WTC11 (cell line): ENCODE data around the gene GSTA1. TPM values are rescaled to one million over a fixed set of nuclear protein-coding genes. Genes with fewer than 3 reads are reported as not detected.
"Not testable (repeated sequence)": the region's sequence is repeated elsewhere in the genome, so short reads cannot be mapped to it uniquely, and the experiment has no call there.

Experiments
- ATAC-seq: fragments of 200-7000 bp; cut with Tn5 transposase; 2 replicates; pipeline ENCODE4 v1.10.0; 2021; ENCODE audit warnings: mild to moderate bottlenecking, moderate library complexity
- CTCF ChIA-PET: fragments of 300-600 bp; sonication (Branson Sonifier 250); formaldehyde crosslinking; loops from one replicate; lab custom pipeline; 2021; ENCODE audit warnings: antibody characterized with exemption; lab: Charles Lee
- POLR2A ChIA-PET: fragments of 350-600 bp; sonication (Branson Sonifier 250); formaldehyde crosslinking; loops from one replicate; lab custom pipeline; 2021; ENCODE audit warnings: antibody characterized with exemption; lab: Charles Lee
- DNase-seq: peaks from one replicate; pipeline ENCODE4 v3.0.0; 2021; ENCODE audit warnings: low spot score
- H3K27ac Mint-ChIP-seq: 2 replicates; pipeline ENCODE4 v1.8.0; 2021; ENCODE audit warnings: mixed read lengths
- H3K27me3 Mint-ChIP-seq: 2 replicates; pipeline ENCODE4 v1.8.0; 2021; ENCODE audit warnings: low read depth, mild to moderate bottlenecking, moderate library complexity, mixed read lengths
- H3K36me3 Mint-ChIP-seq: 2 replicates; pipeline ENCODE4 v1.8.0; 2021; ENCODE audit warnings: mixed read lengths
- H3K4me1 Mint-ChIP-seq: 2 replicates; pipeline ENCODE4 v1.8.0; 2022; ENCODE audit warnings: mixed read lengths
- H3K4me3 Mint-ChIP-seq: 2 replicates; pipeline ENCODE4 v1.8.0; 2021; ENCODE audit warnings: mild to moderate bottlenecking, moderate library complexity, mixed read lengths
- H3K9me3 Mint-ChIP-seq: 2 replicates; pipeline ENCODE4 v1.8.0; 2021; ENCODE audit warnings: mixed read lengths
- ATF6 ChIP-seq: sonication (generic); formaldehyde crosslinking; IDR thresholded peaks from 2 replicates; pipeline ENCODE4 v1.8.1; 2023; ENCODE audit warnings: mild to moderate bottlenecking, missing genetic modification reagents
- CREM ChIP-seq: sonication (generic); formaldehyde crosslinking; IDR thresholded peaks from 2 replicates; pipeline ENCODE4 v1.8.1; 2022; ENCODE audit warnings: mild to moderate bottlenecking, missing genetic modification reagents, moderate library complexity
- ELF4 ChIP-seq: sonication (generic); formaldehyde crosslinking; IDR thresholded peaks from 2 replicates; pipeline ENCODE4 v1.8.1; 2022; ENCODE audit warnings: low read depth, mild to moderate bottlenecking, moderate library complexity, missing genetic modification reagents
- ERG ChIP-seq: fragments of 250-450 bp; sonication (Bioruptor Pico); IDR thresholded peaks from 2 replicates; pipeline ENCODE4 v1.8.0; 2021; ENCODE audit warnings: mild to moderate bottlenecking
- FOXJ3 ChIP-seq: sonication (generic); formaldehyde crosslinking; IDR thresholded peaks from 2 replicates; pipeline ENCODE4 v1.9.0; 2021; ENCODE audit warnings: missing genetic modification reagents, mild to moderate bottlenecking, borderline replicate concordance
- GTF2I ChIP-seq: fragments of 250-450 bp; sonication (Bioruptor Pico); conservative IDR thresholded peaks from 2 replicates; pipeline ENCODE4 v1.4.0; 2021; ENCODE audit warnings: mild to moderate bottlenecking
- HMGXB4 ChIP-seq: sonication (generic); formaldehyde crosslinking; IDR thresholded peaks from 2 replicates; pipeline ENCODE4 v1.8.1; 2023; ENCODE audit warnings: mild to moderate bottlenecking, moderate library complexity, missing genetic modification reagents
- IRF2 ChIP-seq: sonication (generic); formaldehyde crosslinking; IDR thresholded peaks from 2 replicates; pipeline ENCODE4 v1.8.0; 2022; ENCODE audit warnings: low read depth, missing genetic modification reagents, borderline replicate concordance
- MLX ChIP-seq: sonication (generic); formaldehyde crosslinking; IDR thresholded peaks from 2 replicates; pipeline ENCODE4 v1.8.1; 2023; ENCODE audit warnings: mild to moderate bottlenecking, missing genetic modification reagents, moderate library complexity
- NFYB ChIP-seq: sonication (generic); formaldehyde crosslinking; conservative IDR thresholded peaks from 2 replicates; pipeline ENCODE4 v1.8.0; 2022; ENCODE audit warnings: low read depth, missing genetic modification reagents
- RORB ChIP-seq: fragments of 250-450 bp; sonication (Bioruptor Pico); IDR thresholded peaks from 2 replicates; pipeline ENCODE4 v1.9.0; 2021; ENCODE audit warnings: mild to moderate bottlenecking
- SMAD3 ChIP-seq: sonication (generic); formaldehyde crosslinking; IDR thresholded peaks from 2 replicates; pipeline ENCODE4 v1.8.0; 2022; ENCODE audit warnings: missing genetic modification reagents, mild to moderate bottlenecking, borderline replicate concordance
- SMAD4 ChIP-seq: sonication (generic); formaldehyde crosslinking; IDR thresholded peaks from 2 replicates; pipeline ENCODE4 v1.8.0; 2022; ENCODE audit warnings: mild to moderate bottlenecking, missing genetic modification reagents
- STAT6 ChIP-seq: sonication (generic); formaldehyde crosslinking; conservative IDR thresholded peaks from 2 replicates; pipeline ENCODE4 v1.8.1; 2023; ENCODE audit warnings: mild to moderate bottlenecking, low read depth, missing genetic modification reagents, moderate library complexity
- ZNF121 ChIP-seq: sonication (generic); formaldehyde crosslinking; IDR thresholded peaks from 2 replicates; pipeline ENCODE4 v1.8.0; 2023; ENCODE audit warnings: missing genetic modification reagents
- ZNF138 ChIP-seq: sonication (generic); formaldehyde crosslinking; conservative IDR thresholded peaks from 2 replicates; pipeline ENCODE4 v1.8.1; 2022; ENCODE audit warnings: mild to moderate bottlenecking, moderate library complexity, missing genetic modification reagents
- ZNF219 ChIP-seq: sonication (generic); formaldehyde crosslinking; IDR thresholded peaks from 2 replicates; pipeline ENCODE4 v1.8.0; 2023; ENCODE audit warnings: missing genetic modification reagents, mild to moderate bottlenecking, borderline replicate concordance
- ZNF263 ChIP-seq: sonication (generic); formaldehyde crosslinking; IDR thresholded peaks from 2 replicates; pipeline ENCODE4 v1.8.1; 2022; ENCODE audit warnings: low read depth, mild to moderate bottlenecking, moderate library complexity, missing genetic modification reagents
- ZNF416 ChIP-seq: fragments of 250-450 bp; sonication (Bioruptor Pico); IDR thresholded peaks from 2 replicates; pipeline ENCODE4 v1.9.0; 2021; ENCODE audit warnings: mild to moderate bottlenecking, inconsistent platforms
- total RNA-seq: library from RNA; stranded (reverse); gene quantifications from 3 replicates; pipeline ENCODE4 v1.2.3, GENCODE V29; 2021

Gene GSTA1
- total RNA-seq, 1 experiment from 2014 or later: 0.90 TPM

GRCh38 chr6:52834481-52834880, 30.9 kb upstream of the GSTA1 start:
- no peak for DNase-seq
- POLR2A ChIA-PET: no interaction called here
- H3K4me3 Mint-ChIP-seq: no peak overlapping the region

GRCh38 chr6:52830869-52831268, 27.3 kb upstream of the GSTA1 start:
- CTCF ChIA-PET, H3K36me3 Mint-ChIP-seq, ATAC-seq, H3K27ac Mint-ChIP-seq, H3K27me3 Mint-ChIP-seq, DNase-seq, H3K4me3 Mint-ChIP-seq, H3K4me1 Mint-ChIP-seq, POLR2A ChIA-PET: not testable (repeated sequence)
- peaks cover 33% of the 10 kb centered on the region for H3K9me3 Mint-ChIP-seq

More at GRCh38 chr6:52834481-52834880, 30.9 kb upstream of the GSTA1 start:
- CTCF ChIA-PET: no interaction called here
- H3K36me3 Mint-ChIP-seq: no peaks in the 10 kb centered on the region; the same call in 1 of the 2 replicates
- no peak overlapping the region for H3K27ac Mint-ChIP-seq
- peaks cover 19% of the 10 kb centered on the region for H3K9me3 Mint-ChIP-seq
- no peak for ATAC-seq
- H3K4me1 Mint-ChIP-seq: peaks cover 3% of the 10 kb centered on the region
- peaks cover 3% of the 10 kb centered on the region; the same call in 1 of the 2 replicates for H3K27me3 Mint-ChIP-seq
- no peak for TF ChIP-seq SMAD4 (CRISPR knock-in tag)
- no peak for TF ChIP-seq ZNF219 (CRISPR knock-in tag)
- TF ChIP-seq ZNF416 (CRISPR knock-in tag): no peak
- no peak for TF ChIP-seq GTF2I (CRISPR knock-in tag)
- TF ChIP-seq HMGXB4 (CRISPR knock-in tag): no peak
- no peak for TF ChIP-seq IRF2 (CRISPR knock-in tag)
- TF ChIP-seq NFYB (CRISPR knock-in tag): no peak
- TF ChIP-seq RORB (CRISPR knock-in tag): no peak
- no peak for TF ChIP-seq ERG (CRISPR knock-in tag)
- no peak for TF ChIP-seq SMAD3 (CRISPR knock-in tag)
- no peak for TF ChIP-seq ATF6 (CRISPR knock-in tag)
- TF ChIP-seq ELF4 (CRISPR knock-in tag): no peak
- no peak for TF ChIP-seq CREM
- no peak for TF ChIP-seq ZNF121
- no peak for TF ChIP-seq FOXJ3 (CRISPR knock-in tag)
- no peak for TF ChIP-seq ZNF263 (CRISPR knock-in tag)
- TF ChIP-seq STAT6 (CRISPR knock-in tag): no peak
- no peak for TF ChIP-seq ZNF138
- no peak for TF ChIP-seq MLX (CRISPR knock-in tag)
